SK-N-MC (cell line): Measurements from ENCODE around the gene JMJD6.

Source experiments
- EZH2 ChIP-seq: fragments of 200-600 bp; sonication (generic); IDR thresholded peaks from one replicate; pipeline ENCODE4 v1.6.1; 2017; ENCODE audit warnings: antibody characterized with exemption
- POLR2AphosphoS5 ChIP-seq: IDR thresholded peaks from 2 replicates; pipeline ENCODE4 v1.6.1; 2012; ENCODE audit warnings: mild to moderate bottlenecking, low read depth, low read length, borderline replicate concordance

GRCh38 chr17:76685846-76686245, 40.6 kb downstream of the JMJD6 start:
- no peak for TF ChIP-seq POLR2AphosphoS5
- TF ChIP-seq EZH2: no peak
